ENCODE data around the gene MAPT.
A peak's percentile ranks its signal among the peaks of the same experiment; 100 is the strongest.
"Not testable (repeated sequence)": the region's sequence is repeated elsewhere in the genome, so short reads cannot be mapped to it uniquely, and the experiment has no call there.

MAPT gene

DNA sequence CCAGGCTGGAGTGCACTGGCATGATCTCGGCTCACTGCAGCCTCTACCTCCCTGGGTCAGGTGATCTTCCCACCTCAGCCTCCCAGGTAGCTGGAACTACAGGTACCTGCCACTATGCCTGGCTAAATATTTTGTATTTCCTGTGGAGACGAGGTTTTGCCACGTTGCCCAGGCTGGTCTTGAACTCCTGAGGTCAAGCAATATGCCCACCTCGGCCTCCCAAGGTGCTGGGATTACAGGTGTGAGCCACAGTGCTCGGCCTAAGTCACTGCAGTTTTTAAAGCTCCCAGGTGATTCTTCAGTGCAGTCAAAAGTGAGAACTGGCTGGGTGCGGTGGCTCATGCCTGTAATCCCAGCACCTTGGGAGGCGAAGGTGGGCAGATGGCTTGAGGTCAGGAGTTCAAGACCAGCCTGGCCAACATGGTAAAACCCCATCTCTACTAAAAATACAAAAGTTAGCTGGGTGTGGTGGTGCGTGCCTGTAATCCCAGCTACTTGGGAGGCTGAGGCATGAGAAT is 125.1 kb downstream of the MAPT start:
- DNase-seq, result not testable (repeated sequence)

DNA sequence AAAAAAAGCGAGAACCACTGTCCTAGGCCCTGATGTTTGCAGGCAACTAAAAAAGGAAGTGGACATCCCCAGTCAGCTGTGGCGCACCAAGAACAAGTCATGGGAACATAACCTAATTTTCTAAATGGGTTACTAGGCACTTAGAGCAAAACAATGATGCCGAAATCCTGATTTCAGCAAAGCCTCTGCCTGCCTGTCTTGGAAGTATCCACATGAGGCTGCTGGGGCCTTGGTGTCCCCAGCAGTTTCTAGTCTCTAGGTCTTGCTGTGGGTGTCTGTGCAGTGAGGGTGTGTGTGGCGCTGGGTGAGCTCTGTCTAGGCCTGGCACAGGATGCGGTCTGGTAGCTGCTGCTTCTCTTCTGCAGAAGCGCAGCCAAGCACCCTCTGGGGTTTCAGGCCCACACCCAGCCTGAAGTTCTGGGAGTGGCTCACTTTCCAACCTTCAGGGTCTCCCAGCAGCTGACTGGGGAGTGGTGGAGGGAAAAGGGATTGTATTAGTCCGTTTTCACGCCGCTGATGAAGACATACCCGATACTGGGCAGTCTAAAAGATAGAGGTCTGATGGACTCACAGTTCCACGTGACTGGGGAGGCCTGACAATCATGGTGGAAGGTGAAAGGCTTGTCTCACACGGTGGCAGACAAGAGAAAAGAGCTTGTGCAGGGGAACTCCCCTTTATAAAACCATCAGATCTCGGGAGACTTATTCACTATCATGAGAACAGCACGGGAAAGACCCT is 125.8 kb downstream of the MAPT start:
- DNase-seq, result peak; percentile 41 to 45

DNA sequence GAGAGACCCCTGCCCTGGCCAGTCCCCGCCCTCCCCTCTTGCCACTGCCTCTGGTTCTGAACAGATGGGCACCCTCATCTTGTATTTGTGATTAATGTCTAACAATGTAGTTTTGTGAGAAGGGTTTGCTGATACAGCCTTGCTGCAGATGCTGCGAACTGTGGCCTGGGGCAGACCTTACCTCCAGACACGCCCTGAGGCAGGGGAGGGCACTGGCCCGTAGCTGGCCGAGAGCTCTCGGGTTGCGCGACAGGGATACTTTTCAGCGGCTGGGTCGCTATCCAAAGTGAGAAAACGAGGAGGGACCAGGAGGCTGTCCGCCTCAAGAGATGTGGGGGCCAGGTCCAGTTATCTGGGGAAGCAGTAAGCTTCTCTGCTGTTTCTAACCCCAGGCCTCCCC is 126.6 kb downstream of the MAPT start:
- DNase-seq, result no peak

DNA sequence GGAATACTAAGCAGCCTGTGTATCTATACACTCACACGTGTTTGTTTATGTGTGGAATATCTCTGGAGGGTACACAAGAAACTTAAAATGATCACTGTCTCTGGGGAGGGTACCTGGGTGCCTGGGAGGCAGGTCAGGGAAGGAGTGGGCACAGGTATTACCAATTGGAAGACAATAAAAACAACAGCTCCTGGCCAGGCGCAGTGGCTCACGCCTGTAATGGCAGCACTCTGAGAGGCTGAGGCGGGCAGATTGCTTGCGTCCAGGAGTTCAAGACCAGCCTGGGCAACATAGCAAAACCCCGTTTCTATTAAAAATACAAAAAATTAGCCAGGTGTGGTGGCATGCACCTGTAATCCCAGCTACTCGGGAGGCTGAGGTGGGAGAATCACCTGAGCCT is 129.0 kb downstream of the MAPT start:
- DNase-seq, result not testable (repeated sequence)

DNA sequence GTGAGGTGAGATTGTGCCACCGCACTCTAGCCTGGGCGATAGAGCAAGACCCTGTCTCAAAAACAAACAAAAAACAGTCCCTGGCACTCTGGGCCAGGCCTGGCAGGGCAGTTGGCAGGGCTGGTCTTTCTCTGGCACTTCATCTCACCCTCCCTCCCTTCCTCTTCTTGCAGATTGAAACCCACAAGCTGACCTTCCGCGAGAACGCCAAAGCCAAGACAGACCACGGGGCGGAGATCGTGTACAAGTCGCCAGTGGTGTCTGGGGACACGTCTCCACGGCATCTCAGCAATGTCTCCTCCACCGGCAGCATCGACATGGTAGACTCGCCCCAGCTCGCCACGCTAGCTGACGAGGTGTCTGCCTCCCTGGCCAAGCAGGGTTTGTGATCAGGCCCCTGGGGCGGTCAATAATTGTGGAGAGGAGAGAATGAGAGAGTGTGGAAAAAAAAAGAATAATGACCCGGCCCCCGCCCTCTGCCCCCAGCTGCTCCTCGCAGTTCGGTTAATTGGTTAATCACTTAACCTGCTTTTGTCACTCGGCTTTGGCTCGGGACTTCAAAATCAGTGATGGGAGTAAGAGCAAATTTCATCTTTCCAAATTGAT is 129.5 kb downstream of the MAPT start:
- DNase-seq, result no peak

DNA sequence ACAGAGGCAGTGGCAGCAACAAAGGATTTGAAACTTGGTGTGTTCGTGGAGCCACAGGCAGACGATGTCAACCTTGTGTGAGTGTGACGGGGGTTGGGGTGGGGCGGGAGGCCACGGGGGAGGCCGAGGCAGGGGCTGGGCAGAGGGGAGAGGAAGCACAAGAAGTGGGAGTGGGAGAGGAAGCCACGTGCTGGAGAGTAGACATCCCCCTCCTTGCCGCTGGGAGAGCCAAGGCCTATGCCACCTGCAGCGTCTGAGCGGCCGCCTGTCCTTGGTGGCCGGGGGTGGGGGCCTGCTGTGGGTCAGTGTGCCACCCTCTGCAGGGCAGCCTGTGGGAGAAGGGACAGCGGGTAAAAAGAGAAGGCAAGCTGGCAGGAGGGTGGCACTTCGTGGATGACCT is 130.2 kb downstream of the MAPT start:
- DNase-seq, result no peak

DNA sequence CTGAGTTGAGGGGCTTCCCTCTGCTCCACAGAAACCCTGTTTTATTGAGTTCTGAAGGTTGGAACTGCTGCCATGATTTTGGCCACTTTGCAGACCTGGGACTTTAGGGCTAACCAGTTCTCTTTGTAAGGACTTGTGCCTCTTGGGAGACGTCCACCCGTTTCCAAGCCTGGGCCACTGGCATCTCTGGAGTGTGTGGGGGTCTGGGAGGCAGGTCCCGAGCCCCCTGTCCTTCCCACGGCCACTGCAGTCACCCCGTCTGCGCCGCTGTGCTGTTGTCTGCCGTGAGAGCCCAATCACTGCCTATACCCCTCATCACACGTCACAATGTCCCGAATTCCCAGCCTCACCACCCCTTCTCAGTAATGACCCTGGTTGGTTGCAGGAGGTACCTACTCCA is 130.7 kb downstream of the MAPT start:
- no peak for DNase-seq

DNA sequence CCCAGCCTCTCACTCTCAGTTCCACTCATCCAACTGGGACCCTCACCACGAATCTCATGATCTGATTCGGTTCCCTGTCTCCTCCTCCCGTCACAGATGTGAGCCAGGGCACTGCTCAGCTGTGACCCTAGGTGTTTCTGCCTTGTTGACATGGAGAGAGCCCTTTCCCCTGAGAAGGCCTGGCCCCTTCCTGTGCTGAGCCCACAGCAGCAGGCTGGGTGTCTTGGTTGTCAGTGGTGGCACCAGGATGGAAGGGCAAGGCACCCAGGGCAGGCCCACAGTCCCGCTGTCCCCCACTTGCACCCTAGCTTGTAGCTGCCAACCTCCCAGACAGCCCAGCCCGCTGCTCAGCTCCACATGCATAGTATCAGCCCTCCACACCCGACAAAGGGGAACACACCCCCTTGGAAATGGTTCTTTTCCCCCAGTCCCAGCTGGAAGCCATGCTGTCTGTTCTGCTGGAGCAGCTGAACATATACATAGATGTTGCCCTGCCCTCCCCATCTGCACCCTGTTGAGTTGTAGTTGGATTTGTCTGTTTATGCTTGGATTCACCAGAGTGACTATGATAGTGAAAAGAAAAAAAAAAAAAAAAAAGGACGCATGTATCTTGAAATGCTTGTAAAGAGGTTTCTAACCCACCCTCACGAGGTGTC is 131.3 kb downstream of the MAPT start:
- DNase-seq, result no peak

DNA sequence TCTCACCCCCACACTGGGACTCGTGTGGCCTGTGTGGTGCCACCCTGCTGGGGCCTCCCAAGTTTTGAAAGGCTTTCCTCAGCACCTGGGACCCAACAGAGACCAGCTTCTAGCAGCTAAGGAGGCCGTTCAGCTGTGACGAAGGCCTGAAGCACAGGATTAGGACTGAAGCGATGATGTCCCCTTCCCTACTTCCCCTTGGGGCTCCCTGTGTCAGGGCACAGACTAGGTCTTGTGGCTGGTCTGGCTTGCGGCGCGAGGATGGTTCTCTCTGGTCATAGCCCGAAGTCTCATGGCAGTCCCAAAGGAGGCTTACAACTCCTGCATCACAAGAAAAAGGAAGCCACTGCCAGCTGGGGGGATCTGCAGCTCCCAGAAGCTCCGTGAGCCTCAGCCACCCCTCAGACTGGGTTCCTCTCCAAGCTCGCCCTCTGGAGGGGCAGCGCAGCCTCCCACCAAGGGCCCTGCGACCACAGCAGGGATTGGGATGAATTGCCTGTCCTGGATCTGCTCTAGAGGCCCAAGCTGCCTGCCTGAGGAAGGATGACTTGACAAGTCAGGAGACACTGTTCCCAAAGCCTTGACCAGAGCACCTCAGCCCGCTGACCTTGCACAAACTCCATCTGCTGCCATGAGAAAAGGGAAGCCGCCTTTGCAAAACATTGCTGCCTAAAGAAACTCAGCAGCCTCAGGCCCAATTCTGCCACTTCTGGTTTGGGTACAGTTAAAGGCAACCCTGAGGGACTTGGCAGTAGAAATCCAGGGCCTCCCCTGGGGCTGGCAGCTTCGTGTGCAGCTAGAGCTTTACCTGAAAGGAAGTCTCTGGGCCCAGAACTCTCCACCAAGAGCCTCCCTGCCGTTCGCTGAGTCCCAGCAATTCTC is 132.1 kb downstream of the MAPT start:
- DNase-seq, result no peak

DNA sequence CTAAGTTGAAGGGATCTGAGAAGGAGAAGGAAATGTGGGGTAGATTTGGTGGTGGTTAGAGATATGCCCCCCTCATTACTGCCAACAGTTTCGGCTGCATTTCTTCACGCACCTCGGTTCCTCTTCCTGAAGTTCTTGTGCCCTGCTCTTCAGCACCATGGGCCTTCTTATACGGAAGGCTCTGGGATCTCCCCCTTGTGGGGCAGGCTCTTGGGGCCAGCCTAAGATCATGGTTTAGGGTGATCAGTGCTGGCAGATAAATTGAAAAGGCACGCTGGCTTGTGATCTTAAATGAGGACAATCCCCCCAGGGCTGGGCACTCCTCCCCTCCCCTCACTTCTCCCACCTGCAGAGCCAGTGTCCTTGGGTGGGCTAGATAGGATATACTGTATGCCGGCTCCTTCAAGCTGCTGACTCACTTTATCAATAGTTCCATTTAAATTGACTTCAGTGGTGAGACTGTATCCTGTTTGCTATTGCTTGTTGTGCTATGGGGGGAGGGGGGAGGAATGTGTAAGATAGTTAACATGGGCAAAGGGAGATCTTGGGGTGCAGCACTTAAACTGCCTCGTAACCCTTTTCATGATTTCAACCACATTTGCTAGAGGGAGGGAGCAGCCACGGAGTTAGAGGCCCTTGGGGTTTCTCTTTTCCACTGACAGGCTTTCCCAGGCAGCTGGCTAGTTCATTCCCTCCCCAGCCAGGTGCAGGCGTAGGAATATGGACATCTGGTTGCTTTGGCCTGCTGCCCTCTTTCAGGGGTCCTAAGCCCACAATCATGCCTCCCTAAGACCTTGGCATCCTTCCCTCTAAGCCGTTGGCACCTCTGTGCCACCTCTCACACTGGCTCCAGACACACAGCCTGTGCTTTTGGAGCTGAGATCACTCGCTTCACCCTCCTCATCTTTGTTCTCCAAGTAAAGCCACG is 133.0 kb downstream of the MAPT start:
- DNase-seq, result no peak

DNA sequence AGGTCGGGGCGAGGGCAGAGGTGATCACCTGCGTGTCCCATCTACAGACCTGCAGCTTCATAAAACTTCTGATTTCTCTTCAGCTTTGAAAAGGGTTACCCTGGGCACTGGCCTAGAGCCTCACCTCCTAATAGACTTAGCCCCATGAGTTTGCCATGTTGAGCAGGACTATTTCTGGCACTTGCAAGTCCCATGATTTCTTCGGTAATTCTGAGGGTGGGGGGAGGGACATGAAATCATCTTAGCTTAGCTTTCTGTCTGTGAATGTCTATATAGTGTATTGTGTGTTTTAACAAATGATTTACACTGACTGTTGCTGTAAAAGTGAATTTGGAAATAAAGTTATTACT is 133.6 kb downstream of the MAPT start:
- DNase-seq, result no peak

DNA sequence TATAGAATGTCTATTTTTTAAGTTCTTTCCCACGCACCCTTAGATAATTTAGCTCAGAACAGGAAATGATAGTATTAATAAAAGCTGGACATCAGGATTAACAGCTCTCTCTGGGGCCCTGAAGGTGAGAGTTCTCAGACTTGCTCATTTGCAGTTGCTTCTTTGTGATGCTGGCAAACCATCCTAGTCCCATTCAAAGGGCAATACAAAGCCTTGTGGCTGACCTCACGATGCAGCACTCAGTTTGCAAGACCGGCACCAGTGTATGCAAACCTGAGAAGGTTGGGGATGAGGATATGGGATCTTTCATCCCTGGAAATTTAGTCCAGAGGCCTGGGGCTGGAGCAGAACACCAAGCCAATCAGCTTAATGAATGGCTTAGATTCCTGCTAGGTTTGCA is 134.0 kb downstream of the MAPT start:
- DNase-seq, result no peak

DNA sequence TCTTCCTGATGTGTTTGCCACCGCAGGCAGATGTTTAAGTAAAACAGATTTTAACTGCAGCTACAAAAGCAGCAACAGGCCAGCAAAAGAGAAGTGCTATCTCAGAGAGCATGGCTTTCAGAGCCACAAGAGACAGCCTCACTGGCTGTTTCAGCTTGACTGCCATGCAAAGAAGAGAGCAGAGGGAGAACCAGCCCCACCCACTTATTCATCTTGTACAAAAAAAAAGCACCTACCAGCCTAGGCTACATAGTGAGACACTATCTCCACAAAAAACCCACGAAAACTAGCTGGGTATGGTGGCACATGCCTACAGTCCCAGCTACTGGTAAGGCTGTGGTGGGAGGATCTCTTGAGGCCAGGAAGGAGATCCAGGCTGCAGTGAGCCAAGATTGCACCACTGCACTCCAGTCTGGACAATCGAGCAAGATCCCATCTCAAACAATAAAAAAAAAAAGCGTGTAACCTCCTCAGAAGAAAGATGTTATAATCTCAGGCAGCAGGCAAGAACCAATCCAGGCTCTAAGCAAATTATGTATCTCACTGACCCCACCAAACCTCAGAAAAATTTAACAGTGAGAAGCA is 134.7 kb downstream of the MAPT start:
- DNase-seq, result no peak

DNA sequence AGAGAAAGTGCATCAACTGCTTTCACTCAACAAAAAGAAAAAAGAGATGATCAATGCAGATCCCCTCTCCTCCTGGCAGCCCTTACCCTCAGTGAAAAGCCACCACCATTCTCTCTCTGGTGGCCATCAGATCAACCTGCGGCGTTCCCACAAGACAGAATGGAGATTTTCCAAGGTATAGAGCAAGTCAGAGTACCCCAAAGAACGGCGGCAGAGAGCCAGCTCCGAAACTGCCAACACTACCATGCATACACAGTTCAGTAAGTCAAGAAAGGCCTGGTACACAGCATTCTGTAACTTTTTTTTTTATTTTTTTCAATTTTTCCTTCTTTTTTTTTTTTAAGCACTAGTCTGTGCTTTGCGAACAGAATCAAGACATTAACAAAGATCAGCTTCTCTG is 135.3 kb downstream of the MAPT start:
- no peak for DNase-seq

DNA sequence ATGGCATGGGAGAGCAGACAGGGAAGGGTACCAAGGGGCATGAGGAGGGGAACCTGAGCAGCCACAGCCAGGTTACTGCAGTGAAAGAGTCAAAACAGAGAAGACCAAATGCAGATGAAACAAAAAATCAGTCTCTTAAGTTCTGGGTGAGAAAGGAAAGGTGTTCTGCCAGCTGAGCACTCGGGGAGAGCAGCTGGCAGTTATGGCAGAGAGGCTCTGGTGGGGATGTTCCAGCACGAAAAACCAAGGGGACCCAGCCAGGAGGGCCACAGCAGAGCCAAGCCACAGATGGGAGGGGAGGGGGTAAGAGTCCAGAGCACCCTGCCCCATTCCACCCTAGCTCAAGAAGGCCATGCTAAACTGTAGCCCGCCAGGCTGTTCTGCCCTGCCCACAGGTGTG is 136.4 kb downstream of the MAPT start:
- no peak for DNase-seq

DNA sequence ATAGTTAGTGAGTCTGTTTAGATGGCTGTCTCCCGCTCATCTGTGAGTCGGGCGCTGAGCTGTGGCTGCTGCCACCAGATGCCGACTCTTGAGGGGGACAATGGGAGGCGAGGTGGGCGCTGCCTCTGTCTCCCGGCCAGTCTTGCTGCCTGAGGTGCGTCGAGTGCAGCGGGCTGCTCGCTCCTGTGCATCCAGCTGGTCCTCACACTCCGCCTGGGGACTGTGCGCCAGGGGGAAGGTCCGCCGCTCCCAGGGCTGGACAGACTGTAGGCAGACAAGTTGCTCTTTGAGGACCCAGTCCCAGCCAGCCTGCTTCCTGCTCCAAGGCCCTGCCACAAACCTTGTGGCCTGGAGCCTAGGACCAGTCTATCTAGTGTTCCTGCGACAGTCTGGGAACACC is 137.1 kb downstream of the MAPT start:
- DNase-seq, result no peak

DNA sequence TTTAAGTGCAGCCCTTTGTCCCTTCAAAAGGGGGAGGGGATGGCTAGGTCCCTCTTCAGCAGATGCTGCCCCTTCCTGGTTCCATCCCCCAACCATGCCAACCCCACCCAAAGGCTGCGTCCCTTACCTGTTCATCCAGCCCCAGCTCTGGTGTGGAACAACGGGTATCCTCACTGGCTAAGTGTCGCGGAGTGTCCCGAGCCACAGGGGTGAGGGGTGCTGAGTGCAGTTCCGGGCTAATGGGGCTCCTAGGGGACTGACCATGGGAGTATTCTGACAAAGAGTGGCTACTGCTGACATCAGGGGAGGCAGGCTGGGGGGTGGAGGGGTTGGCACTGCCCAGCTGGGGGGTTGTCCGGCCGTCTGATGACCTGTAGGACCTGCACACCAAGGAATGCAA is 137.6 kb downstream of the MAPT start:
- no peak for DNase-seq

DNA sequence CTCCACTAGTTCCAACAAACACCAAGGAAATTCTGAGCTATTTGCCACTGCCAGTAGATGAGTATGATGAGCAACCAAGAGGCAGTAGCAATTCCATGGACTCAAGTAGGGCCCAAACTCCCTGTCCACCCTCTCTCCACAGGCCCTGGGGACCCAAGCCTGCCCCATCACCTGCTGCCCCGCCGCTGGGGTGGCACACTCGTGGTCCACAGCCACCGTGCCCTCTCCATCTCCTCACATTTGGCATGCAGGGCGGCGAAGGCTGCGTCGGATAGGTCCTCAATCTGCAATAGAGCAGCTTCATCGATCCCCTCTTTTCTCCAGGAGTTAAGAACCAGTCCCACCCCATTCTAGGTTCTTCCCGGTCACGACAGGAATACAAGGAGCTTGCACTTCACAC is 138.6 kb downstream of the MAPT start:
- DNase-seq, result no peak

DNA sequence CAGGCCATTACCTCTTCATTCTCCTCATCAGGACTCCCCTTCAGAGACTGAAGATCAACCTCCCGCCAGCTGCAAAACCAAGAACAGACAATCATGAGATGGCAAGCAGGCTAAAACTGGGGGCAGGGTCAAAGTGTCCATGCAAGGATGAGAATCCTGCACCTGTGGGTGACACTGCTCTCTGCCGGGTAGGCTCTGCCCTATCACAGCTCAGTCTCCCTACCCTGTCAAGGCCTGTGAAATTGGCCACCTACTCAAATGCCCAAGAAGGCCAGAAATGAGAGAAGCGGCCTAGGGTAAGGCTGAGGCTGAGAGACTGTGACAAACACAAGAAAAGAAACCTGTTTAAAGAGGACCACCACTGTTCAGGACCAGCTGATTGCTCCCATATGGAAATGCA is 139.0 kb downstream of the MAPT start:
- no peak for DNase-seq

DNA sequence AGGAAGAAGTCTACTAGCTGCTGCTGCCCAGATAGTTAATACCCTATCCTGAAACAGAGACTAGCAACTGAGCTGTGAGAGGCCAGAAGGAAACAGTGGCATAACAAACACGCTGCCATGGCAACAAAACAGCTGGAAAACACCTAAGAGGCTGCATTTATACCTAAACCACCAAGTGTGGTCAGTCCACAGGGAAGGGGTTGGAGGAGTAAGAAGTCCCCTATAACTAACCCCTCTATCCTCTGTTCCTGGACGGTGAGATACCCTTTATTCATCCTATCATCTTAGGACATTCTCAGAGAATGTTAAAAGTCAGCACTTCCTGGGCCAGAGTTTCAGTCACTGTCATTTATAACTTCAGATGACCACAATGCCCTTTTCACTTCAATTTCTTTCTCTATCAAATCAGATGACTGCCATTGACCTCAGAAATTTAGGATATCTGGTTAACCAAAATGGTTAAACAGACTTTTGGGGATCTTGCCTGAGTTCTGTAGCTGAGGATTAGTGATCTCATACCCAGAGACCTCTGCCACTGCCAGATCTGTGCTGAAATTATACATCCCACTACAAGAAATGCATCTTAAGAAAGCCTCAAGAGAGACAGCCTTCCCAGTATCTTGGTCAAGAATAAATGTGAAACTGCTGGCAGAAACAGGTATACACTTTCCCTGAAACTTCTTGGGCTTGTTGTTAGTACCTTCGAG is 140.9 kb downstream of the MAPT start:
- DNase-seq, result no peak

DNA sequence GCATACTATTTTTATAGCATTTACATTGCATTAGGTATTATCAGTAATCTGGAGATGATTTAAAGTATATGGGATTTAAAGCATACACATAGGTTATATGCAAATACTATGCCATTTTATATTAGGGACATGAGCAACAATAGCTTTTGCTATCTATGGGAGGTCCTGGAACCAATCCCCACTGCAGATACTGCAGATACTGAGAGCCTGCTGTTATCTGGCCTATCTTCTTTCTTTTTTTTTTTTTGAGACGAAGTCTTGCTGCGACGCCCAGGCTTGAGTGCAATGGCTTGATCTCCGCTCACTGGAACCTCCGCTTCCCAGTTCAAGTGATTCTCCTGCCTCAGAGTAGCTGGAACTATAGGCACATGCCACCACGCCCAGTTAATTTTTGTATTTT is 142.1 kb downstream of the MAPT start:
- DNase-seq, result no peak

Data from activated CD4-positive, alpha-beta T cell treated with anti-CD3 and anti-CD28 coated beads, Interleukin-2, amount 50 U/mL, for 4 hours (primary cell).